Thyroid gland (tissue), 4 donors: Measurements from ENCODE around the gene CKS1B. TPM values are rescaled to one million over a fixed set of nuclear protein-coding genes. Genes with fewer than 3 reads are reported as not detected.

Experiments
- DNase-seq, 2 donors: peaks; one replicate each; pipeline ENCODE4 v3.0.0-alpha.2; 2019
- H3K27ac ChIP-seq, 3 donors: fragments of 200-600 bp; sonication (generic); 1 replicate in 2 of 3; 2 replicates in 1 of 3; pipeline ENCODE4 v1.5.1; 2016 to 2019; ENCODE audit warnings: mild to moderate bottlenecking in 1 of 3, moderate library complexity in 1 of 3
- H3K27me3 ChIP-seq: fragments of 200-600 bp; sonication (generic); one replicate; pipeline ENCODE4 v1.5.1; 2019
- H3K36me3 ChIP-seq, 2 donors: fragments of 200-600 bp; sonication (generic); one replicate each; pipeline ENCODE4 v1.5.1; 2016 to 2019
- H3K4me1 ChIP-seq, 2 donors: fragments of 200-600 bp; sonication (generic); one replicate each; pipeline ENCODE4 v1.5.1; 2017 to 2019
- H3K4me3 ChIP-seq, 3 donors: fragments of 200-600 bp; sonication (generic); replicated peaks in 1 of 3; 1 replicate in 2 of 3; 2 replicates in 1 of 3; pipeline ENCODE4 v1.5.1; 2016; ENCODE audit warnings: mild to moderate bottlenecking in 1 of 3
- H3K9me3 ChIP-seq: fragments of 200-600 bp; sonication (generic); one replicate; pipeline ENCODE4 v1.5.1; 2017
- CTCF ChIP-seq, 6 experiments: fragments of 200-600 bp in 3 of 6; fragments of 450-650 bp in 3 of 6; sonication (generic) in 3 of 6; IDR thresholded peaks; one replicate each; pipeline ENCODE4 v1.5.1; 2016 to 2019; ENCODE audit warnings: antibody characterized with exemption in 6 of 6, mild to moderate bottlenecking in 2 of 6, inconsistent platforms in 1 of 6, moderate library complexity in 1 of 6
- POLR2A ChIP-seq, 2 donors: fragments of 450-650 bp; IDR thresholded peaks; one replicate each; pipeline ENCODE4 v1.6.1; 2017; ENCODE audit warnings: antibody characterized with exemption in 2 of 2, mild to moderate bottlenecking in 2 of 2, moderate library complexity in 1 of 2
- WGBS, 2 donors: methylation state at CpG; one replicate each; pipeline ENCODE4 v1.1.5; 2017; 5-methylcytosine and 5-hydroxymethylcytosine counted together
- intact Hi-C: fragments of 100-400 bp; cut with DNase I; formaldehyde crosslinking; loops from one replicate; pipeline ENCODE4 v1.15.1; 2023
- total RNA-seq, 4 donors: library from RNA; depleted of rRNA; stranded (reverse); fragments of >200 nt; gene quantifications; one replicate each; pipeline ENCODE4 v1.2.3, GENCODE V29; 2016

The CKS1B gene
- total RNA-seq, 4 donors from 2014 or later: 14.3 to 29.5 (median 22.6) TPM

GRCh38 chr1:154990276-154990675 is 15.8 kb downstream of the CKS1B start:
- Histone ChIP-seq H3K4me1 (peaks cover 0 to under 1% of the 10 kb centered on the region in 2 donors), H3K27ac (no peak overlapping the region), H3K4me3 (no peak overlapping the region), H3K9me3 (no peaks in the 10 kb centered on the region), H3K36me3 (peaks cover 11 to 13% of the 10 kb centered on the region in 2 donors), H3K27me3 (no peaks in the 10 kb centered on the region)
- WGBS, 2 donors: 92 to 95% methylated on average over 8 of the region's 8 CpGs
- TF ChIP-seq CTCF (IDR thresholded peaks at IDR 0.05) (no peak), POLR2A (IDR thresholded peaks at IDR 0.05) (no peak)
- DNase-seq: no peak
- intact Hi-C loops: no loop called here

- Histone ChIP-seq H3K27ac (no peak overlapping the region), H3K36me3 (peaks cover 5 to 10% of the 10 kb centered on the region in 2 donors), H3K27me3 (no peaks in the 10 kb centered on the region), H3K4me1 (no peaks in the 10 kb centered on the region), H3K9me3 (no peaks in the 10 kb centered on the region), H3K4me3 (no peak overlapping the region)
- intact Hi-C loops: no loop called here
- no peak for DNase-seq
- 80 to 86% methylated on average over 11 to 13 of the region's 14 CpGs for WGBS, 2 donors
- peak in 1 of 6 experiments; percentile 13 for TF ChIP-seq CTCF (IDR thresholded peaks at IDR 0.05)
- TF ChIP-seq POLR2A (IDR thresholded peaks at IDR 0.05): no peak
Observed at GRCh38 chr1:154992721-154993571, 18.5 kb downstream of the CKS1B start.

- Histone ChIP-seq H3K27me3 (no peaks in the 10 kb centered on the region), H3K4me3 (no peak within 1 kb of the TSS), H3K27ac (no peak within 1 kb of the TSS), H3K36me3 (peaks cover 0 to 3% of the 10 kb centered on the region in 2 donors), H3K4me1 (peaks cover 0 to under 1% of the 10 kb centered on the region in 2 donors), H3K9me3 (no peaks in the 10 kb centered on the region)
- no peak for TF ChIP-seq POLR2A (IDR thresholded peaks at IDR 0.05)
- no peak for TF ChIP-seq CTCF (IDR thresholded peaks at IDR 0.05)
- DNase-seq: no peak
- 77 to 78% methylated on average over 5 to 7 of the region's 8 CpGs for WGBS, 2 donors
- intact Hi-C loops: no loop called here
Observed at GRCh38 chr1:154993572-154994268, 19.2 kb downstream of the CKS1B start, which contains the start of gene LENEP. Gene LENEP, plus strand, starts transcription at chr1:154993586. Its CDS starts 22 bp downstream, at chr1:154993608.

- H3K9me3 ChIP-seq: no peaks in the 10 kb centered on the region
- 61 to 73% methylated on average over 1 of the region's 1 CpG for WGBS, 2 donors
- H3K27ac ChIP-seq: no peak overlapping the region
Observed at GRCh38 chr1:154994269-154994587, 19.7 kb downstream of the CKS1B start.

More at GRCh38 chr1:154994269-154994587, 19.7 kb downstream of the CKS1B start:
- Histone ChIP-seq H3K27me3 (no peaks in the 10 kb centered on the region), H3K4me1 (peaks cover 4 to 6% of the 10 kb centered on the region in 2 donors), H3K4me3 (no peak overlapping the region), H3K36me3 (no peaks in the 10 kb centered on the region)
- TF ChIP-seq CTCF (IDR thresholded peaks at IDR 0.05): no peak
- TF ChIP-seq POLR2A (IDR thresholded peaks at IDR 0.05): no peak
- DNase-seq: no peak
- intact Hi-C loops: no loop called here
